DOHH2 (cell line): ENCODE data around the gene STARD8.

ENCODE experiments used
- H3F3A ChIP-seq: fragments of 200-600 bp; sonication (generic), shearing (Covaris generic); 2 replicates; pipeline ENCODE4 v1.6.0; 2016; ENCODE audit warnings: antibody characterized with exemption, mild to moderate bottlenecking; ENCODE audit not compliant: control insufficient read depth, insufficient read depth
- H3K27ac ChIP-seq: fragments of 200-600 bp; sonication (generic); 2 replicates; pipeline ENCODE4 v1.5.1; 2014; ENCODE audit warnings: low read depth, mild to moderate bottlenecking, low read length, moderate library complexity
- H3K27me3 ChIP-seq: fragments of 200-600 bp; sonication (generic); 2 replicates; pipeline ENCODE4 v1.6.1; 2014; ENCODE audit warnings: mild to moderate bottlenecking, low read length, mixed read lengths; ENCODE audit not compliant: control insufficient read depth
- H3K36me3 ChIP-seq: fragments of 200-600 bp; sonication (generic); 2 replicates; pipeline ENCODE4 v1.6.1; 2014; ENCODE audit warnings: mild to moderate bottlenecking, low read length, moderate library complexity, mixed read lengths; ENCODE audit not compliant: control insufficient read depth
- H3K4me1 ChIP-seq: fragments of 200-600 bp; sonication (generic); 2 replicates; pipeline ENCODE4 v1.6.1; 2014; ENCODE audit warnings: mild to moderate bottlenecking, low read length, mixed read lengths; ENCODE audit not compliant: control insufficient read depth
- H3K4me2 ChIP-seq: fragments of 200-600 bp; sonication (generic); 2 replicates; pipeline ENCODE4 v1.6.0; 2014; ENCODE audit warnings: mild to moderate bottlenecking, low read length, moderate library complexity
- H3K4me3 ChIP-seq: fragments of 200-600 bp; sonication (generic); 2 replicates; pipeline ENCODE4 v1.5.1; 2014; ENCODE audit warnings: mild to moderate bottlenecking, low read length, mixed read lengths
- H3K79me2 ChIP-seq: fragments of 200-600 bp; sonication (generic); 2 replicates; pipeline ENCODE4 v1.6.1; 2014; ENCODE audit warnings: mild to moderate bottlenecking, low read length, mixed read lengths; ENCODE audit not compliant: control insufficient read depth
- H3K9me2 ChIP-seq: fragments of 200-600 bp; sonication (generic); replicated peaks from 2 replicates; pipeline ENCODE4 v1.6.1; 2014; ENCODE audit warnings: mild to moderate bottlenecking, low read length, mixed read lengths; ENCODE audit not compliant: control insufficient read depth
- H3K9me3 ChIP-seq: fragments of 200-600 bp; sonication (generic); 2 replicates; pipeline ENCODE4 v1.6.1; 2014; ENCODE audit warnings: antibody characterized with exemption, low read length, mixed read lengths; ENCODE audit not compliant: control insufficient read depth, insufficient read depth
- H4K20me1 ChIP-seq: fragments of 200-600 bp; sonication (generic); 2 replicates; pipeline ENCODE4 v1.6.0; 2014; ENCODE audit warnings: low read depth, mild to moderate bottlenecking, antibody characterized with exemption, low read length, moderate library complexity; ENCODE audit not compliant: control insufficient read depth, insufficient read depth
- EZH2phosphoT487 ChIP-seq: fragments of 200-600 bp; sonication (generic); IDR thresholded peaks from 2 replicates; pipeline ENCODE4 v1.6.1; 2017; ENCODE audit warnings: borderline replicate concordance, mild to moderate bottlenecking, antibody characterized with exemption, low read length, moderate library complexity, mixed read lengths
- TF ChIP-seq, protein P1 (sequence below): fragments of 200-600 bp; sonication (generic); IDR thresholded peaks from one replicate; pipeline ENCODE4 v1.5.1; 2014; ENCODE audit warnings: antibody characterized with exemption, mild to moderate bottlenecking, low read depth, low read length; ENCODE audit not compliant: poor library complexity, severe bottlenecking

Gene STARD8

GRCh38 chrX:68684291-68684918 lies 36.9 kb downstream of the STARD8 start:
- no peaks in the 10 kb centered on the region for H3K36me3 ChIP-seq
- no peak overlapping the region for H3K4me2 ChIP-seq
- H3F3A ChIP-seq, result no peaks in the 10 kb centered on the region
- H3K4me3 ChIP-seq, result no peak overlapping the region
- no peak overlapping the region for H3K27ac ChIP-seq
- H3K27me3 ChIP-seq, result no peaks in the 10 kb centered on the region
- H3K79me2 ChIP-seq, result no peaks in the 10 kb centered on the region
- H3K9me3 ChIP-seq, result no peaks in the 10 kb centered on the region
- no peaks in the 10 kb centered on the region for H3K4me1 ChIP-seq
- TF ChIP-seq EZH2phosphoT487, result no peak
- TF ChIP-seq, protein P1, sequence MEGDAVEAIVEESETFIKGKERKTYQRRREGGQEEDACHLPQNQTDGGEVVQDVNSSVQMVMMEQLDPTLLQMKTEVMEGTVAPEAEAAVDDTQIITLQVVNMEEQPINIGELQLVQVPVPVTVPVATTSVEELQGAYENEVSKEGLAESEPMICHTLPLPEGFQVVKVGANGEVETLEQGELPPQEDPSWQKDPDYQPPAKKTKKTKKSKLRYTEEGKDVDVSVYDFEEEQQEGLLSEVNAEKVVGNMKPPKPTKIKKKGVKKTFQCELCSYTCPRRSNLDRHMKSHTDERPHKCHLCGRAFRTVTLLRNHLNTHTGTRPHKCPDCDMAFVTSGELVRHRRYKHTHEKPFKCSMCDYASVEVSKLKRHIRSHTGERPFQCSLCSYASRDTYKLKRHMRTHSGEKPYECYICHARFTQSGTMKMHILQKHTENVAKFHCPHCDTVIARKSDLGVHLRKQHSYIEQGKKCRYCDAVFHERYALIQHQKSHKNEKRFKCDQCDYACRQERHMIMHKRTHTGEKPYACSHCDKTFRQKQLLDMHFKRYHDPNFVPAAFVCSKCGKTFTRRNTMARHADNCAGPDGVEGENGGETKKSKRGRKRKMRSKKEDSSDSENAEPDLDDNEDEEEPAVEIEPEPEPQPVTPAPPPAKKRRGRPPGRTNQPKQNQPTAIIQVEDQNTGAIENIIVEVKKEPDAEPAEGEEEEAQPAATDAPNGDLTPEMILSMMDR, result no peak
- H4K20me1 ChIP-seq, result no peaks in the 10 kb centered on the region
- no peaks in the 10 kb centered on the region for H3K9me2 ChIP-seq

DNA sequence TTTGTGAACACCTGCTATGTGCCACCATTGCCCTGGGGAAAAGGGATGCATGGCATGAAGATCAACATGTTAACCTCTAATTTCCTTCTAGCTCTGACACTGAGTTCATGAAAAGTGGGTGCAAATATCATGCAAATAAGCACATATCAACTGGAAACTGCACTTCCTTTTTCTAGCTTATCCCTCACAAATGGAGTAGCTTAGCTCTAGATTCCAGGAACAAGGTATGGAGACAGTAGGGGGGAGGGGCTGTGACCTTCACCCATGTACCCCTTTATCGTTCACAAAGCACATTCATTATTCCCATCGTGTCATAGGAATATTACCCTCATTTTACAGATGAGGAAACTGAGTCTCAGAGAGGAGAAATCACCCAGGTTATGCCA lies 37.4 kb downstream of the STARD8 start:
- Histone ChIP-seq H3K4me2 (no peak overlapping the region), H4K20me1 (no peaks in the 10 kb centered on the region), H3K9me2 (no peaks in the 10 kb centered on the region), H3K27ac (no peak overlapping the region), H3K36me3 (no peaks in the 10 kb centered on the region), H3F3A (no peaks in the 10 kb centered on the region), H3K9me3 (no peaks in the 10 kb centered on the region), H3K4me1 (no peaks in the 10 kb centered on the region), H3K27me3 (no peaks in the 10 kb centered on the region), H3K4me3 (no peak overlapping the region), H3K79me2 (no peaks in the 10 kb centered on the region)
- TF ChIP-seq, protein P1, result no peak
- TF ChIP-seq EZH2phosphoT487, result no peak

- Histone ChIP-seq H3K36me3 (no peaks in the 10 kb centered on the region), H3F3A (no peaks in the 10 kb centered on the region), H3K4me3 (no peak overlapping the region), H3K27ac (no peak overlapping the region), H3K9me2 (no peaks in the 10 kb centered on the region), H3K9me3 (no peaks in the 10 kb centered on the region), H3K4me1 (no peaks in the 10 kb centered on the region), H3K27me3 (no peaks in the 10 kb centered on the region), H3K79me2 (no peaks in the 10 kb centered on the region), H3K4me2 (no peak overlapping the region), H4K20me1 (no peaks in the 10 kb centered on the region)
- TF ChIP-seq, protein P1, result no peak
Measured at GRCh38 chrX:68685685-68686084, 38.2 kb downstream of the STARD8 start.
